Ecto neural progenitor cell (in vitro differentiated cells): ENCODE measurements around the gene PRKAR2B.

Experiments used
- DNase-seq: peaks from one replicate; pipeline ENCODE4 v3.0.0-alpha.2; 2018; ENCODE audit warnings: low spot score

PRKAR2B gene

DNA sequence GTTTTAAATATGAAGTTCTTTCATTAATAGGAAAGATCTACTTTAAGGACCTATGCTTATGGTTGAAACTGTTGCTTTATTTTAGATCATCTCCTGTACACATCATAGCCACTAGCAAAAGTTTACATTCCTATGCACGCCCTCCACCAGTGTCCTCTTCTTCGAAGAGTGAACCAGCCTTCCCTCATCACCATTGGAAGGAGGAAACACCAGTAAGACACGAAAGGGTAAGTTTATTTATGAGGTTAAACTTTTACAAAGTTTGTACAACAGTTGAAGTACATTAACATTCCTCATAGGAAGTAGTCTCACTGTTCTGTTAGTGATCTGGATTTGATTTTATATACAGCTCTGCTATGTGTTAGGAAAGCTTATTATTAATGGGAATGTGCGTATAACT lies 141.2 kb downstream of the PRKAR2B start:
- DNase-seq = no peak

DNA sequence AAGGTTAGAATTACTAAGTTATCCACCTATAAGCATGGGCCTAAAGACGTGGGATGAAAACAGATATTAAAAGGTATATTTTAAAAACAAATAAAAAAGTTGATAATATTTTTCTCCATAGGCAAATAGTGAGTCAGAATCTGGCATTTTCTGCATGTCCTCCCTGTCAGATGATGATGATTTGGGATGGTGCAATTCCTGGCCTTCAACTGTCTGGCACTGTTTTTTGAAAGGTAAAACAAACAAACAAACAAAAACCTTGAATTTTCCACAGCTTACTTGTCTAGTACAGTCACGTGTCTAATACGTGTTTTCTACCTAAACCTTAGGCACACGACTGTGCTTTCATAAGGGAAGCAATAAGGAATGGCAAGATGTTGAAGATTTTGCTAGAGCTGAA lies 141.7 kb downstream of the PRKAR2B start:
- no peak for DNase-seq

DNA sequence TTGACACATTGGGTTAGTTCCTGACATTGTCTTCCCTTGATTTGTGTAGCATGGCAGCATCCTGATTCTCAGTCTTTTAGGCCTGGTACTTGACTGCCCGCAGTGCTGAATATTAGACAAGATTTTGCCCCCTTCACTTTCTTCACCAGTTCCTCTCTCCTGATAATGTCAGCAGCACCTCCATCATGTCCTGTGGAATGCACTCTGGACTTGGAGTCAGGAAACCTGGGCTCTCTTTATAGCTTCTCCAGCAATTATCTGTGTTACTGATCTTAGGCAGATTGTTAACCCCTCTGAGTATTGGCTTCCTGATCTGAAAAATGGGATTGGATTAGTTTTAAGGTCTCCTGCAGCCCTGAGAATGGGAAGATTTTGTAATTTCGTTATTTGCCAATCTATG lies 143.3 kb downstream of the PRKAR2B start:
- DNase-seq = no peak

DNA sequence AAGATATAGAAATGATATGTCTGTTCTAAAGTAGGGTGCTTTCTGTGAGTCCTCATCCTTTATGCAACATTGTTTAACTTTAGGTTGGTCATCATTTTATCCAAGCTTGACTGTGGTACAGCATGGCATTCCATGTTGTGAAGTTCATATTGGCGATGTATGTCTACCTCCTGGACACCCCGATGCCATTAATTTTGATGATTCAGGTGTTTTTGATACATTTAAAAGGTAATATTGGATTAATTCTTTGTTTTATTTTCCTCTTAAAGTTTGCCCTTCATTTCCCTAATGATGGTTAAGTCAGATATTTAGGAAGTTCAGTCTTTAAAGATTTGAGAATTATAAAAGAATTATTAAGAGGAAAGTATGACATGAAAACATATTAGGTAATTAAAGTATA lies 145.6 kb downstream of the PRKAR2B start:
- no peak for DNase-seq

DNA sequence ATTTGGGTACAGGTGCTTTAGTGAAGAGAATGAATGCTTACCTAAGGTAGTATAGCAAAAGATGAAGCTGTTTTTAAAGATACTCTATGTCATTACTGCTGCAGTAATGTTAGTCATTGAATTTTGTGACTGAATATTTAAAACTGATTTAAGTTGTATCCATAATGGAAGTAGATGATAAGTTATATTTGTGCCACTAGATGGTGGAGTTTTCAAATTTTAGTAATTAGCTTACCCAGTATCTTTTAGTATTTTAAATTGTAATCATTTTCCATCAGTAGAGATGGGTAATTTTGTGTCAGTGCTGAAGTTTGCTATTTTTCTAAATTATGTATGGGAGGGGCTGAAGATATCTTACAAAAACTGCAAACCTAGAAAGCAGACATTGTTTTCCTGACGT lies 149.5 kb downstream of the PRKAR2B start:
- no peak for DNase-seq

DNA sequence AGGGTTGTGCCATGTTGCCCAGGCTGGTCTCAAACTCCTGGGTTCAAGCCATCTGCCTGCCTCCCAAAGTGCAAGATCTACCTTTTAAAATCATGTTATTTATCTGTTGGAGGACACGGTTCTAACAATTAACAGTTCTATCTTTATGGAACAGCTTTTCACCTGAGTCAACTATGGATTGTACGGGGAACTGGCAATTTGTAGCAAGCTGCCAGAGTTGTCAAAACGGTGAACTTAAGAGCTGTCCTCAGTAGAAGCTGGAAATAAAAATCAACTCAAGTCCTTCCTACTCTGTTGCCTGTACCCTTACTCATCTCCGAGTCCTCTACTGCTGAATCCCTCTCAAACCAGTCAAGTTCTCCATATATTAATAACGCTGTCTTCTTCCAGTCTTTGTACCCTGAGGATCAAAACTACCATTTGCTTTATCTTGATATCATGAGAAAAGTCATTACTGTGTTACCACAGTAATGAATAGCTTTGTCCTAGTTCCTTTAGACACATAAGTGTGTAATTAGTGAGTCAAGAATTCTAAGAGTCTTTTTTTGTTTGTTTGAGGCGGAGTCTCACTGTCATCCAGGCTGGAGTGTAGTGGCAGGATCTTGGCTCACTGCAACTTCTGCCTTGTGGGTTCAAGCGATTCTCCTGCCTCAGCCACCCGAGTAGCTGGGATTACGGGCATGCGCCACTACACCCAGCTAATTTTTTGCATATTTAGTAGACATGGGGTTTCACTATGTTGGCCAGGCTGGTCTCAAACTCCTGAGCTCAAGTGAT lies 152.5 kb downstream of the PRKAR2B start:
- no peak for DNase-seq

DNA sequence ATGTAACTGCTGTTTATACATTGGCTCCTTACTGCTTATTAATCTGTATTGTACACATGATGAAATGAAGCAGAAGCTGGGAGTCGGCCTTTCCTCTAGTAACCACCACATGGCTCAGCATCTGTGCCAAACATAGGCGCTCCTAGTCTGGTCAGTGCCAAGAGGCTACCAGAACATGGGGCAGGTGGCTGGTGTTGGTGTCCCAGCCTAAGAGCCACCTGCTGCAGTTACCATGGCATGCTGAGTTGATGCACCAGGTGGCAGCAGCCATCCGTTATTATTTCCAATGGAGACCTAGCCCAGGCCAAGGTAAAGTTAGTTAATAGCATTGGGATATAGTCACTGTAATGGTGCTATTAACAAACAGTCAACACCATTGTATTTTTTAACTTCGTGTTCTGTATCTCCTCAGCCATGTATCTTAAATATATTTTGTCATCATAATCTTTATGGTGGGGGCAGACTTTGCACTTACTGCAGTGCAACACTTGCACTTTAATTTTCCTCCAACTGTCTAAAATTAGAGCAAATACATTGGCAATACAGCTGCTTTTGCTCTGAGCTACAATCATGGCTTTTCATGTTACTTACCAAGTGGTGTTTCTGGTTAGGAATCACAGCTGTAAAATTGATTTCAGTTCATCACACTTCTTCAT lies 157.4 kb downstream of the PRKAR2B start:
- DNase-seq = no peak

DNA sequence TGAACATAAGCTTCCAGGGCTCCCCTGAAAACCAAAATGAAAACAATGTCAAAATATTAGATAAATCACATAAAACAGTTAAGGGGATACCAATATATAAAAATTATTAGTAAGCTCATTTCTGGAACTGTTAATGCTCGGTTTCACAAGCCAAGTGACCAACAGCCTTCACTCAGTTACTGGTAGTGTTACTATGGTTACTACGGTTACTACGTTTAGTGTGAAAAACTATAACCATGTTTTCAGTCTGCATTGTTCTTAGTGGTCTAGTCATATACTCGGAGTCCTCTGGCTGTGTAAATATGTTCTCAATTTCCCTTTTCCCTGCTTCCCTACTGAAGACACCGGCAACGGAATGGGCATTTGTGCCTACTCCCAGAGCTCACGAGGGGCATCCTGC lies 159.1 kb downstream of the PRKAR2B start:
- DNase-seq = no peak

DNA sequence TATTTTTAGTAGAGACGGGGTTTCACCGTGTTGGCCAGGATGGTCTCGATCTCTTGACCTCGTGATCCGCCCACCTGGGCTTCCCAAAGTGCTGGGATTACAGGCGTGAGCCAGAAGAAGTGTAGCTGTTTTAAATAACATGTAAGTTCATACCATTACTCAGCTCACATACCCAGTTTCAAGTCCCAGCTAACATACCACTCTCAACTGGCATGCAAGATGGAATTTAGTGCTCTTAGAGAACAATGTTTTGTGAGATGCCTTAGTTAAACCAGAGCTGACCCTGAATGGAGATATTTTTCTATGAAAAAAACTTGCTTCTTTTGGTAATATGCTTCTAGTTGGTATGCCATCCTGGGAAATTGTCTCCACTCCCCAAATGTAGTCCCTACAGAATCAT lies 161.6 kb downstream of the PRKAR2B start:
- no peak for DNase-seq

DNA sequence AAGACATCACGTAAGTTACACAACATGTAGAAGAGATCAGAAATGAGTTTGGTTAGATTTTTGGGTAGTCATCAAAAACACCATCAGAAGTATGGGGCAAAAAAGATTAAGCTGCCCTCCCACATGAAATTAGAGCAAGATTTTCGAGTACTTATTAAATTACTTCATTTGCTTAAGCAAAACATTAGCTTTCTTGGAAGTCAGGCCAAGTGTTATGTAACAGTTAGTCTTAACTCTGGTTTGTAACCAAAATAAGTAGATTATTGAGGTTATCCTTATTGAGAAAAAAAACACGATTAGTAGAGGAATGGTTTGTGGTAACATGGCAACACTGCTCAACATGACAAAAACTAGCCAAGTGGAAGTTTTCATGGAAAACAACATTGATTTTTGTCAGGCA lies 162.2 kb downstream of the PRKAR2B start:
- DNase-seq = no peak

DNA sequence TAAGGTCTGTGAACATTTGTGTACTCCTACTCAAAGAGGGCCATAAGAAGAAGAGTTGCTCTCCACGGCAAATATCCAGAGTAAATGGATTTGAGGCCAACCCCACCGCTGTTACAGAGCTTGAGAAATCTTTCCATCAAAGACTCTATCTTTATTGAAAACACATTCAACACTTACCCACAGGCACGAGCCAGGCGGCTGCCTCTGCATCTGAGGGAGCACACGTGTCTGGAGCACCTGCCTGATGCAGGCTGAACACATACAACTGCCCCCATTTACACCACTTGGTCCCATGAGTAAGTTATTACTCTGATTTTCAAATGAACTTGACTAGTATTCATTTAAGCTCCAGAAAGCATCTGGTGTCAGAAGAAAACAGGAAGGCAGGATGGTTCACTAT lies 163.0 kb downstream of the PRKAR2B start:
- no peak for DNase-seq

DNA sequence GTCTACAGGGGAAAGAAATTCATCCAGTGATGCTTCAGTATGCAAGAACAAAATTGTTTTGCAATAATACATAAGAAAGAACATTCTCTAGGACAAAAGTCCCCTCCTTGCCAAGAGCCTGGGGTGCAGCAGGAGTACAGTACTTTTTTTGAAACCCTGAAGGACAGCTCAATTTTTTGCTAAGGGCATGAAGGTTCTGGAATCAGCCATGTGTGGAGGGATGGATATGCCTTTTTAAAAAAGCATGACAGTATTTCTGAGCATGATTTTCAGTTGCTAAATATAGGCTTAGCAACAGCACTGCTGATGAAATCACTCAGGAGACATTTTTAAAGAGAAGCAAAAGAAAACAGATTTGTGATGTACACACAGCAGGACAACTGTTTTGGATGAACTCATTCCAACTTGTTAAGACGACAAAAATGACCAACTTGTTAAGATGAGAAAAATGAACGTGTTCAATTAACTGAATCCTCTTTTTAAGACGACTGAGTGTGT lies 163.6 kb downstream of the PRKAR2B start:
- DNase-seq = no peak

DNA sequence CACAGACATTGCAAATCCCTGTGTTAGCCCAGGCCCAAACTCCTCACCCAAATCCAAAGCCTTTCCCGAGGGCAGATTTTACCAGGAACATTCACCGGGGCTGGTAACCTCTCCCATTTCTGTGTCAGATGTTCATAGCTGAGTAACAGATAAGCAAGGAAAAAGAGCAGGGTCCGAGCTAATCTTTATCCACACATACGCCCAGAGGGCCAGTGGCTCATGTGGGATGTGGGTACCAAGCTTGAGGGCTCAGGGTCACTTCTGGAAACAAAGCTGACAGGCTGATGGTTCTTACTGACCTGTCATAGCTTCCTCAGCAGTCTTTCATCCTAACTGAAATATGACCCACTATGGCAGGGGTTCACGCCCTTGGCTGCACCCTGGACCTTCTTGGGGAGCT lies 164.1 kb downstream of the PRKAR2B start:
- no peak for DNase-seq

DNA sequence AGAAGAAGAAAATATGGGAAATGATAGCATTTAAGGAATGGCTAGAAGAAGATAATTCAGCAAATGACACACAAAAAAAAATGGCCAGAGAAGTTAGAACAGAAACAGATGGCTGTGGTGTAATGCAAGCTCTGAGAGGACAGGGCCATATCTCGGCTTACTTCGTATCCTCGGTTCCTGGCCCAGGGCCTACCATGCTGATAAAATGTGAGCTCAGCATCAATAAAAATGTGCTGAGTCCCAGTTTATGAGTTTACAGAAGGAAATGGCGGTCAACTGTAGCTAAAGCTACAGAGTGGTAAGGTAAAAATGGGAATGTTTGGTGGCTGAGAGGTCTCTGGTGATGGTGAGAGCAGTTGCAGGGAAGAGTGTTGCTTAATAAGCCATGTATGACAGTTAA lies 165.1 kb downstream of the PRKAR2B start:
- DNase-seq = no peak

DNA sequence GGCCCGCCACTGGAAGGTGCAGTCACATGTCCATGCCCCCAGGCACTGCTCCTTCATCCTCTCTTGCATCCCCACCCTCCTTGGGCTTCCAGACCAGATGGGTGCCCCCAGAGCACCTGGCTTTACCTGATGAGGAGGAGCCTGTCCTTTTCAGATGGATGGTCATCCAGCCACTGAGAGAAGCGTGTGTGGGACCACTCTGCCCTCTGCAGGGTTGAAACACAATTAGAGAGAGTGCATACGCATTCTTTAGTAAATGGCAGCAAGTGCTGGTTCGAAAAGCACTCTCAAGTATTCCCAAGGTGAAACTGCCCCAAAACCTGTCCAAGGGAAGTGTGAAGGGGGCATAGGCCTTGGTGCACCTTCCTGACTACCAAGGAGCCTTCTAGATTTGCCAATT lies 165.9 kb downstream of the PRKAR2B start:
- DNase-seq = no peak
